Activated CD4-positive, CD25-positive, alpha-beta regulatory T cell (primary cell): Measurements from ENCODE around the gene ERGIC3.
"Not testable (repeated sequence)": the region's sequence is repeated elsewhere in the genome, so short reads cannot be mapped to it uniquely, and the experiment has no call there.

Experiments
- DNase-seq, 4 experiments: peaks; one replicate each; lab custom pipeline; 2025; lab: John Stamatoyannopoulos, UW

ERGIC3 gene

GRCh38 chr20:35518955-35519354, 22.9 kb upstream of the ERGIC3 start:
- DNase-seq: no peak

- DNase-seq: no peak
Measured at GRCh38 chr20:35523298-35523888, 18.5 kb upstream of the ERGIC3 start.

GRCh38 chr20:35525639-35526038, 16.2 kb upstream of the ERGIC3 start:
- no peak for DNase-seq

DNA sequence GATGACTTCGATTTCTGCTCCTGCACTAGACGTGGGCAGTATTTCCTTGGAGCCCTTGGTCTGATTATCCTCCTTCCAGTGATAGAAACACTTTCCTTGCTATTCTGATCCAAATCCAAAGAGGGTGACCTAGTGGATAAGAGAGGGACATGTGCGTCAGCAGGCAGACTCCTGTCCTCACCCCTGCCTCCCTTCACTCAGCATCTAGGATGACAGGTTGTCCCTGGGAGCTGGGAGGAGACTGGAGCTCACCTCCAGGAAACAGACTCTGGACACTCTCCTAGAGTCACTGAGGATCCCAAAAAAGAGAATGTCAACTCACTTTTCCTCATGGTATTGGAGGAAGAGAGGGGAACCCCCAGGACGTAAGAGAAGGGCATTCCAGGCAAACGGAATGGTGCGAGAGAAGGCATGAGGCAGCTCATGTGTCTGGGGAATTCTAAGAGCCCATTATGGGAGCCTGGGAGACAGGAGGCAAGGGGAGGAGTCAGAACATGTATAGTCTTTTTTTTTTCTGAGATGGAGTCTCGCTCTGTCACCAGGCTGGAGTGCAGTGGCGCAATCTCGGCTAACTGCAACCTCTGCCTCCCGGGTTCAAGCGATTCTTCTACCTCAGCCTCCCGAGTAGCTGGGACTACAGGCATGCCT, 14.6 kb upstream of the ERGIC3 start:
- no peak for DNase-seq

GRCh38 chr20:35529552-35529951, 12.3 kb upstream of the ERGIC3 start, which contains the start of gene C20orf173:
Gene C20orf173, minus strand, starts transcription at chr20:35529652. Its CDS starts 279 bp downstream, at chr20:35529373.
- no peak for DNase-seq

DNA sequence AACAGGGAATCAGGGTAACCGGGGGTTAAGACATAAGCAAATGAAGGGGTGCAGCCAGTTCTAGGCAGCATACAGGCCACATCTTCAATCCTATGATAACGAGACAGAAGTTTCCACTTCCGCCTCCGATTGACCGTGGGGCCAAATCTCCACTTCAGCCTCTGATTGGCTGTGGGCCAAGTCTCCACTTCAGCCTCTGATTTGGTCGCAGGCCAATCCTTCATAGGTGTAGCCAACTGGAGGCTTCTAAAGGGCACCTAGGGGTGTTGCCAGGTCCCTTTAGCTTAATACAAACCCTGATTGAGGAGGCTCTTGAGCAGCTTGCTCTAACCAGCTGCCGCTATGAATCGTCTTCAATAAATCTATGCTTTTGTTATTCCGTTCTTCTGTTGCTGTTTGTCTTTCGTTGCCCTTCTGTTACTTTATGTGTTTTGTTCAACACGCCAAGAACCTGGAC, 2.1 kb upstream of the ERGIC3 start:
- no peak for DNase-seq

- no peak for DNase-seq
Measured at GRCh38 chr20:35541118-35541782, 628 bp upstream of the ERGIC3 start.

- no peak for DNase-seq
Measured at GRCh38 chr20:35542990-35543389, 1.1 kb downstream of the ERGIC3 start.

DNA sequence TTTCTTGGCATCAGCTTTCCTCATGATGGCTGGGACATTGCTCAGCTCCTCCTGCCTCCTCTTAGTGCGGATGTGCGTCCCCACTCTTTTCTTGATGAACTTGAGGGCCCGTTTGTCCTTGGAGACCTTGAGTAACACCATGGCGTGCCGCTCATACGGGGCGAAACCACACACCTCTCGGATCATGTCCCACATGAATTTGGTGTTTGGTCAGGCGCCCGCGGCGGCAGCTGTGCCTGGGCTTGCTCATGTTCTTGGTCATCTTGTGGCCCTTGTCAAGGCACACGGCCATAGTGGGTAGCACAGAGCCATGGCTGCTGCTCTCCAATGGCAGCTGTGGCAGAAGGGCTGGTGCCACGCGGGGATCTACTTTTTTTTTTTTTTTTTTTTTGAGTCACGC, 2.6 kb downstream of the ERGIC3 start:
- no peak for DNase-seq

GRCh38 chr20:35544941-35545340, 3.1 kb downstream of the ERGIC3 start:
- not testable (repeated sequence) for DNase-seq

DNA sequence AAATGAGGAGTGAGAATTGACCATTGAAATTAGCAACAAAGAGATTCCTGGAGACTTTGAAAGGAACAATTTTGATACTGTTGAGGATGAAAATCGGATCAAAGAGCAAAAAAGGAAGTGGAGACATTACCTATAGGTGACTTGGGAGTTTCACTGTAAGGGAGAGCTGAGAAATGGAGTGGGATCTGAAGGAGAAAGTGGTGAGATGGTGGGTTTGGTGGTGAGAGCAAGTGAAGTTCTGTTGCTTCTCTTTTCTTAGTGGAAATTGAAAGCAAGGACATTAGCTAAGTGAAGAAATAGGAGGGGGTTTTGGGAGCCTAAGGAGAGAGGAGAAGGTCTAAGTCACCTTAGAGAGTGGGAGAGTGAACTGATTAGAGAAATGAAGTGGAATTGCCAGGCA, 4.2 kb downstream of the ERGIC3 start:
- DNase-seq: no peak

DNA sequence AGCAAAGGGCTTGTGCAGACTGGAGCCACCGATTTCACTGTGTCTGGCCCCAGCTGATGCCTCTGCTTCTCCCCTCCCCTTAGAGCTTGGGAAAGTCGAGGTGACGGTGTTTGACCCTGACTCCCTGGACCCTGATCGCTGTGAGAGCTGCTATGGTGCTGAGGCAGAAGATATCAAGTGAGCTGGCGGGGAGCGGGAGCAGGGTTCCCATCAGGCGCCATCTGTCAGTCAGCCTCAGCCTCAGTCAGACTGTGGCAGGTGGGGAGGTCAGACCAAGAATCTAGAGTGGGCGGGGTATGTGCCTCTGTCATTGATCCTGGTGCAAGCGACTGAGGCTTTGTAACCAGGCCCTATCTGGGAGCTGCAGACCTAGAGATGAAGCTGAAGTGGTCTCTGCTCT, 5.5 kb downstream of the ERGIC3 start:
- DNase-seq: no peak

- no peak for DNase-seq
Measured at GRCh38 chr20:35551503-35551902, 9.6 kb downstream of the ERGIC3 start.

GRCh38 chr20:35552914-35553313, 11.0 kb downstream of the ERGIC3 start:
- no peak for DNase-seq

DNA sequence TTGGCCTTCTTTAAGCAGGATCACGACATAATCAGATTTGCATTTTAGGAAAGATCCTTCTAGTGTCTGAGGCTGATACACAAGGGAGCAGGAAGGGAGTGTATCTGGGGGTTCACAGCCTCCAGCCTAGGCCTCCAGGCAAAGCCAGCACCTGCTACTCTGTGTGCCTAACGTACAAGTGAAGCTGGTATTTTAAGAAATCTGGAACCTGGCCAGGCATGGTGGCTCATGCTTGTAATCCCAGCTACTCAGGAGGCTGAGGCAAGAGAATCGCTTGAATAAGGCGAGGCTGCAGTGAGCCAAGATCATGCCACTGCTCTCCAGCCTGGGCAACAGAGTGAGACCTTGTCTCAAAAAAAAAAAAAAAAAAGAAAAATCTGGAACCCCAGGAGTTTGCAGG, 13.6 kb downstream of the ERGIC3 start:
- not testable (repeated sequence) for DNase-seq

- no peak for DNase-seq
Measured at GRCh38 chr20:35555951-35556645, 14.2 kb downstream of the ERGIC3 start.

- no peak for DNase-seq
Measured at GRCh38 chr20:35556871-35557270, 15.0 kb downstream of the ERGIC3 start.

- DNase-seq: no peak
Measured at GRCh38 chr20:35558451-35558850, 16.6 kb downstream of the ERGIC3 start.

GRCh38 chr20:35559042-35559693, 17.3 kb downstream of the ERGIC3 start:
- DNase-seq: no peak

DNA sequence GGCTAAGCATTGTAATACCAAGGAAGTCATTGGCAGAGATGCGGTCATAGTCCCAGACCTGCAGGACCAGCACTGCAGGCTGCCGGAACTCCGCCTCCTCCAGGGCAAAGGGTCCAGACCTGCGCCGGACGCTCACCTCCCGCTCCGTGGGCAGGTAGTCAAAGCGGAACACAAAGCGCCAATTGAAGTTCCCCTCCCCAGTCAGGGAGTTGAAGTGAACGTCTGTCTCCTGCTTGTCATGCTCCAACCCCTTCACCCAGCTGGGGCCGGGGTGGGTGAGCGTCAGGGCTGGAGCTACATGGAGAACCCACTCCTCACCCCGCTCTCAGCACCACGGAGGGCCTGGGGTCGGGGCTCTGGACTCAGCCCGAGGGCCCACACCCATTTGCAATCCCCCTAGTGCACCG, 18.2 kb downstream of the ERGIC3 start:
- DNase-seq: no peak

GRCh38 chr20:35560541-35560940, 18.7 kb downstream of the ERGIC3 start:
- no peak for DNase-seq

GRCh38 chr20:35561268-35561667, 19.4 kb downstream of the ERGIC3 start:
- no peak for DNase-seq
